OCI-LY1 (cell line): ENCODE data around the gene EGFL6.

Experiments used
- H2AFZ ChIP-seq: fragments of 200-600 bp; sonication (generic), shearing (Covaris generic); 2 replicates; pipeline ENCODE4 v1.6.0; 2014; ENCODE audit warnings: antibody characterized with exemption, mild to moderate bottlenecking, low read length
- H3F3A ChIP-seq: fragments of 200-600 bp; sonication (generic), shearing (Covaris generic); 2 replicates; pipeline ENCODE4 v1.6.0; 2014; ENCODE audit warnings: mild to moderate bottlenecking, antibody characterized with exemption, low read length, moderate library complexity; ENCODE audit not compliant: insufficient read depth
- H3K27ac ChIP-seq: fragments of 200-600 bp; sonication (generic); 2 replicates; pipeline ENCODE4 v1.5.1; 2014; ENCODE audit warnings: low read length, mixed run types, mild to moderate bottlenecking, low read depth; ENCODE audit not compliant: poor library complexity, severe bottlenecking
- H3K27me3 ChIP-seq: fragments of 200-600 bp; sonication (generic); 2 replicates; pipeline ENCODE4 v1.6.0; 2014; ENCODE audit warnings: antibody characterized with exemption, mild to moderate bottlenecking, low read length, moderate library complexity; ENCODE audit not compliant: insufficient read depth
- H3K36me3 ChIP-seq: fragments of 200-600 bp; sonication (generic); 2 replicates; pipeline ENCODE4 v1.6.1; 2014; ENCODE audit warnings: mild to moderate bottlenecking, antibody characterized with exemption, low read length, moderate library complexity, mixed read lengths; ENCODE audit not compliant: insufficient read depth
- H3K4me1 ChIP-seq: fragments of 200-600 bp; sonication (generic); 2 replicates; pipeline ENCODE4 v1.5.1; 2014; ENCODE audit warnings: mild to moderate bottlenecking, low read length, moderate library complexity; ENCODE audit not compliant: insufficient read depth, severe bottlenecking
- H3K4me2 ChIP-seq: fragments of 200-600 bp; sonication (generic), shearing (Covaris generic); 2 replicates; pipeline ENCODE4 v1.6.1; 2014; ENCODE audit warnings: low read length
- H3K4me3 ChIP-seq: fragments of 200-600 bp; sonication (generic); 2 replicates; pipeline ENCODE4 v1.5.1; 2014; ENCODE audit warnings: low read length, low read depth, mild to moderate bottlenecking, mixed read lengths; ENCODE audit not compliant: poor library complexity, severe bottlenecking
- H3K79me2 ChIP-seq: fragments of 200-600 bp; shearing (Covaris generic); 2 replicates; pipeline ENCODE4 v1.6.1; 2016; ENCODE audit warnings: mixed run types, low read length, mixed read lengths; ENCODE audit not compliant: insufficient read depth
- H3K9ac ChIP-seq: fragments of 200-600 bp; sonication (generic), shearing (Covaris generic); 2 replicates; pipeline ENCODE4 v1.6.1; 2014; ENCODE audit warnings: mild to moderate bottlenecking, low read length, mixed read lengths
- H3K9me2 ChIP-seq: fragments of 200-600 bp; sonication (generic), shearing (Covaris generic); 2 replicates; pipeline ENCODE4 v1.6.1; 2014; ENCODE audit warnings: low read depth, mild to moderate bottlenecking, low read length, mixed read lengths
- H3K9me3 ChIP-seq: fragments of 200-600 bp; shearing (Covaris generic); 2 replicates; pipeline ENCODE4 v1.6.1; 2014; ENCODE audit warnings: low read length, mixed read lengths
- H4K20me1 ChIP-seq: fragments of 200-600 bp; sonication (generic), shearing (Covaris generic); 2 replicates; pipeline ENCODE4 v1.6.0; 2016; ENCODE audit warnings: mild to moderate bottlenecking, low read length; ENCODE audit not compliant: insufficient read depth
- EZH2 ChIP-seq: fragments of 200-600 bp; sonication (generic), shearing (Covaris generic); IDR thresholded peaks from 2 replicates; pipeline ENCODE4 v1.8.0; 2017; ENCODE audit warnings: borderline replicate concordance, mixed run types, mild to moderate bottlenecking, antibody characterized with exemption, low read length, moderate library complexity, mixed read lengths
- TF ChIP-seq, protein P1 (sequence below): fragments of 200-600 bp; sonication (generic), shearing (Covaris generic); IDR thresholded peaks from 2 replicates; pipeline ENCODE4 v1.5.1; 2017; ENCODE audit warnings: mild to moderate bottlenecking, antibody characterized with exemption, low read length, moderate library complexity, mixed read lengths

EGFL6 gene

DNA sequence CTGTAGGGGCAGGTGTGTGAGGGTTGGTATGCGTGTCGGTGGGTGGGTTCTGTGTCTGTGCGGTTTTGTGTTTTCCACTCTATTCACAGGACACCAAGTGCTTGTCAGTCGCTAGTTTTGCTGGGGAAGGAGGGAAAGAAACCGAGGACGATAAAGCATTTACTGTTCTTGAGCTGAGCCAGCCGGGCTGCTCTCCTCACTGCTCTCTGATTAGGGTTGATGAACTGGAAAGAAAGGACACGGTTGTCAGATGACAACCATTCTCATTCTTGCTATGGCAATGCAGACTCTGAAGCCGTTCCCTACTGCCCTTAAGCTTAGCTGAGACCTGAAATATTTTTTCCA, 832 bp downstream of the EGFL6 start:
- no peaks in the 10 kb centered on the region for H3K9me3 ChIP-seq
- H3K4me1 ChIP-seq: no peaks in the 10 kb centered on the region
- H2AFZ ChIP-seq: no peak overlapping the region
- no peaks in the 10 kb centered on the region for H3F3A ChIP-seq
- no peak overlapping the region for H3K9ac ChIP-seq
- H3K36me3 ChIP-seq: no peaks in the 10 kb centered on the region
- H3K4me2 ChIP-seq: no peak overlapping the region
- H3K4me3 ChIP-seq: no peak overlapping the region
- no peaks in the 10 kb centered on the region for H3K9me2 ChIP-seq
- no peaks in the 10 kb centered on the region for H3K27me3 ChIP-seq
- TF ChIP-seq, protein P1, sequence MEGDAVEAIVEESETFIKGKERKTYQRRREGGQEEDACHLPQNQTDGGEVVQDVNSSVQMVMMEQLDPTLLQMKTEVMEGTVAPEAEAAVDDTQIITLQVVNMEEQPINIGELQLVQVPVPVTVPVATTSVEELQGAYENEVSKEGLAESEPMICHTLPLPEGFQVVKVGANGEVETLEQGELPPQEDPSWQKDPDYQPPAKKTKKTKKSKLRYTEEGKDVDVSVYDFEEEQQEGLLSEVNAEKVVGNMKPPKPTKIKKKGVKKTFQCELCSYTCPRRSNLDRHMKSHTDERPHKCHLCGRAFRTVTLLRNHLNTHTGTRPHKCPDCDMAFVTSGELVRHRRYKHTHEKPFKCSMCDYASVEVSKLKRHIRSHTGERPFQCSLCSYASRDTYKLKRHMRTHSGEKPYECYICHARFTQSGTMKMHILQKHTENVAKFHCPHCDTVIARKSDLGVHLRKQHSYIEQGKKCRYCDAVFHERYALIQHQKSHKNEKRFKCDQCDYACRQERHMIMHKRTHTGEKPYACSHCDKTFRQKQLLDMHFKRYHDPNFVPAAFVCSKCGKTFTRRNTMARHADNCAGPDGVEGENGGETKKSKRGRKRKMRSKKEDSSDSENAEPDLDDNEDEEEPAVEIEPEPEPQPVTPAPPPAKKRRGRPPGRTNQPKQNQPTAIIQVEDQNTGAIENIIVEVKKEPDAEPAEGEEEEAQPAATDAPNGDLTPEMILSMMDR: no peak
- TF ChIP-seq EZH2: no peak
- no peaks in the 10 kb centered on the region for H3K79me2 ChIP-seq
- H4K20me1 ChIP-seq: no peaks in the 10 kb centered on the region
- H3K27ac ChIP-seq: no peak overlapping the region

DNA sequence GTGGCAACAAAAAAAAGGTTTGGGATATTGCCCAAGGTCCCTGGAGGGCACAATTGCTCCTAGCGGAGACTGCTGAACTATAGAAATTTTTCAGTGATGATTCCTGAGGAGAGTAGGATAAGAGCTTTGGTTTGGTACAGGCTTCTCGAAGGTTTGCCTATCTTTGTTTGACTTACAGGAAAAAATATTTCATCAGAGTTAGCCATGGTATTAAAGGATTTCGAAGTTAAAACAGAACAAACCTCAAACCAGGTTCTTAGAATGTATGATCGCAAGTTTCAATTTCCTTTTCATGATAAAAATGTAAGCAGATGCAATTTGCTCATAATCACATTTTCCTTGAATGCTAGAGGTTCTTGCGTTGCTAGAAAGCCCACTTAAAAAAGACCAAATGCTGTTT, 1.7 kb downstream of the EGFL6 start:
- Histone ChIP-seq H4K20me1 (no peaks in the 10 kb centered on the region), H3K36me3 (no peaks in the 10 kb centered on the region), H3K27ac (no peak overlapping the region), H3K4me3 (no peak overlapping the region), H3K79me2 (no peaks in the 10 kb centered on the region), H3K4me1 (no peaks in the 10 kb centered on the region), H3K27me3 (no peaks in the 10 kb centered on the region), H3K9ac (no peak overlapping the region), H3K9me3 (no peaks in the 10 kb centered on the region), H2AFZ (no peak overlapping the region), H3K9me2 (no peaks in the 10 kb centered on the region), H3F3A (no peaks in the 10 kb centered on the region), H3K4me2 (no peak overlapping the region)
- TF ChIP-seq EZH2: no peak
- TF ChIP-seq, protein P1: no peak

DNA sequence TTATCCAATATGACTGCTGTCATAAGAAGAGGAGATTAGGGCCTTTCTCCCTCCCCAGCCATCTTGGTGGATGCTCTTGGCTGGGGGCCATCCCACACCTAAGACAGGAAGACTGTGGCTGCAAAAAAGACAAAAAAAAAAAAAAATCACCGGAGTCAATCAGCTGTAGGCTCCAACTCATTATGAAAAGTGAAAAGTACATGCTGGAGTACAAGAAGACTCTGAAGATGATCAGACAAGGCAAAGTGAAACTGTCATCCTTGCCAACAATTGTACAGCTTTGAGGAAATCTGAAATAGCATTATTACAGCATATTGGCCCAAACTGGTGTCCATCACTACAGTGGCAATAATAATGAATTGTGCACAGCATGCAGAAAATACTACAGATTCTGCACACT, 5.2 kb downstream of the EGFL6 start:
- Histone ChIP-seq H3F3A (no peaks in the 10 kb centered on the region), H3K27me3 (no peaks in the 10 kb centered on the region), H4K20me1 (no peaks in the 10 kb centered on the region), H3K9ac (no peak overlapping the region), H3K36me3 (no peaks in the 10 kb centered on the region), H2AFZ (no peak overlapping the region), H3K27ac (no peak overlapping the region), H3K79me2 (no peaks in the 10 kb centered on the region), H3K9me2 (no peaks in the 10 kb centered on the region), H3K4me1 (no peaks in the 10 kb centered on the region), H3K9me3 (no peaks in the 10 kb centered on the region), H3K4me3 (no peak overlapping the region), H3K4me2 (no peak overlapping the region)
- TF ChIP-seq EZH2: no peak
- TF ChIP-seq, protein P1: no peak
